ENCODE data around the gene TNFRSF8. TPM values are rescaled to one million over a fixed set of nuclear protein-coding genes. Genes with fewer than 3 reads are reported as not detected.

Gene TNFRSF8
- total and polyA plus RNA-seq, 2 donors (not counting 1 experiment from before 2014, with no cell fraction given): 0.36 to 0.57 TPM

GRCh38 chr1:12081648-12082396 is 18.7 kb downstream of the TNFRSF8 start:
- DNase-seq (no peak), ATAC-seq (ENCODE audit: low read depth) (no peak)
- Histone ChIP-seq H3K4me2 (replicated peaks; ENCODE audit: low read depth, low read length, poor library complexity, severe bottlenecking) (peak overlapping the region; percentile 64), H3K9me3 (ENCODE audit: control extremely low read depth in 1 of 3, control insufficient read depth in 2 of 3, insufficient read depth in 1 of 3, low read length in 2 of 3) (peaks cover 1 to 23% (median 6%) of the 10 kb centered on the region in 3 donors), H3K27ac (ENCODE audit: low read length in 2 of 2) (no peak overlapping the region), H3K27me3 (replicated peaks in 1 of 4; ENCODE audit: control extremely low read depth in 1 of 4, control insufficient read depth in 3 of 4, insufficient read depth in 4 of 4, low read length in 3 of 4) (peaks cover 0 to 4% (median under 1%) of the 10 kb centered on the region in 4 experiments), H3K9ac (ENCODE audit: low read length) (peak overlapping the region; percentile 41), H3K4me1 (ENCODE audit: control insufficient read depth in 2 of 2, insufficient read depth in 2 of 2, low read length in 2 of 2) (peaks cover 15 to 32% of the 10 kb centered on the region in 2 donors), H4K20me1 (ENCODE audit: control insufficient read depth, insufficient read depth, low read length, poor library complexity, severe bottlenecking) (no peaks in the 10 kb centered on the region), H2AFZ (ENCODE audit: insufficient read depth, low read depth, low read length, poor library complexity, severe bottlenecking) (peak overlapping the region; percentile 72), H3K36me3 (replicated peaks in 1 of 2; ENCODE audit: control extremely low read depth in 1 of 2, control insufficient read depth in 1 of 2, extremely low read depth in 1 of 2, insufficient read depth in 2 of 2, low read length in 1 of 2) (no peaks in the 10 kb centered on the region), H3K79me2 (ENCODE audit: control insufficient read depth, insufficient read depth, low read length) (no peaks in the 10 kb centered on the region), H3K4me3 (ENCODE audit: control extremely low read depth in 1 of 5, extremely low read depth in 1 of 5, insufficient read depth in 1 of 5, low read depth in 2 of 5, low read length in 4 of 5) (peak overlapping the region in 3 of 5 experiments; percentile 27 to 44 (median 35))
- H3K27me3 Mint-ChIP-seq: peaks cover 4% of the 10 kb centered on the region
- peak overlapping the region; percentile 7 for H3K4me3 Mint-ChIP-seq
- intact Hi-C loops (cut with micrococcal nuclease): no loop called here
- WGBS (ENCODE audit: insufficient coverage): 40% methylated on average over 5 of the region's 7 CpGs
- TF ChIP-seq CTCF (IDR thresholded peaks at IDR 0.05) (no peak), EZH2 (IDR thresholded peaks at IDR 0.05; ENCODE audit: borderline replicate concordance, insufficient read depth, low read depth, low read length, poor library complexity, severe bottlenecking) (no peak)
- ChIA-PET POLR2A (no interaction called here), CTCF (interaction anchor here (4.3 kb wide), 1 partner anchor 43 kb away, joined by 41 read pairs; no protein-coding TSS in a partner anchor)
- peaks cover 4% of the 10 kb centered on the region for H3K9me3 Mint-ChIP-seq (ENCODE audit: insufficient read depth)
- peaks cover 32% of the 10 kb centered on the region for H3K4me1 Mint-ChIP-seq
- peak overlapping the region; percentile 20 for H3K27ac Mint-ChIP-seq

DNA sequence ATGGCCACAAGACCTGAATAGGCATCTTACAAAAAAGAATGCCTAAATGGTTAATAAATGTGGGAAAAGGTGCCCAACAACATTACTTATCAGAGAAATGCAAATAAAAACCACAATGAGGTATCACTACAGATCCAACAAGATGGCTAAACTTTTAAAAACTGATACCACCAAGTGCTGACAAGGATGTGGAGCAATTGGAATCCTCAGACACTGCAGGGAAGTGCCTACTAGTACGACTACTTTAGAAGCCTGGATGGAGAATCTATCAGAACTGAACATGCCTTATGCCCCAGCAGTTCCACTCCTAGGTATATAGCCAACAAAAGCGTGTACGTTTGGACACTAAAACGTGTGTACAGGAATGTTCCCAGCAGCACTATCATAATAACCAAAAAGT is 19.9 kb downstream of the TNFRSF8 start:
- no peak for DNase-seq
- Mint-ChIP-seq H3K9me3 (ENCODE audit: insufficient read depth) (peaks cover 4% of the 10 kb centered on the region), H3K27ac (no peak overlapping the region), H3K27me3 (peaks cover 1% of the 10 kb centered on the region), H3K4me3 (no peak overlapping the region), H3K4me1 (peaks cover 36% of the 10 kb centered on the region)
- Histone ChIP-seq H3K4me1 (ENCODE audit: control insufficient read depth in 2 of 2, insufficient read depth in 2 of 2, low read length in 2 of 2) (peaks cover 22 to 40% of the 10 kb centered on the region in 2 donors), H3K4me3 (ENCODE audit: control extremely low read depth in 1 of 5, extremely low read depth in 1 of 5, insufficient read depth in 1 of 5, low read depth in 2 of 5, low read length in 4 of 5) (no peak overlapping the region), H3K79me2 (ENCODE audit: control insufficient read depth, insufficient read depth, low read length) (no peaks in the 10 kb centered on the region), H3K9me3 (ENCODE audit: control extremely low read depth in 1 of 3, control insufficient read depth in 2 of 3, insufficient read depth in 1 of 3, low read length in 2 of 3) (peaks cover 1 to 23% (median 6%) of the 10 kb centered on the region in 3 donors), H3K27me3 (replicated peaks in 1 of 4; ENCODE audit: control extremely low read depth in 1 of 4, control insufficient read depth in 3 of 4, insufficient read depth in 4 of 4, low read length in 3 of 4) (peaks cover 0 to 4% (median under 1%) of the 10 kb centered on the region in 4 experiments), H3K4me2 (replicated peaks; ENCODE audit: low read depth, low read length, poor library complexity, severe bottlenecking) (no peak overlapping the region), H3K36me3 (replicated peaks in 1 of 2; ENCODE audit: control extremely low read depth in 1 of 2, control insufficient read depth in 1 of 2, extremely low read depth in 1 of 2, insufficient read depth in 2 of 2, low read length in 1 of 2) (no peaks in the 10 kb centered on the region), H3K9ac (ENCODE audit: low read length) (no peak overlapping the region), H3K27ac (ENCODE audit: low read length in 2 of 2) (no peak overlapping the region), H4K20me1 (ENCODE audit: control insufficient read depth, insufficient read depth, low read length, poor library complexity, severe bottlenecking) (no peaks in the 10 kb centered on the region), H2AFZ (ENCODE audit: insufficient read depth, low read depth, low read length, poor library complexity, severe bottlenecking) (no peak overlapping the region)
- intact Hi-C loops (cut with micrococcal nuclease): no loop called here
- TF ChIP-seq EZH2 (IDR thresholded peaks at IDR 0.05; ENCODE audit: borderline replicate concordance, insufficient read depth, low read depth, low read length, poor library complexity, severe bottlenecking) (no peak), CTCF (IDR thresholded peaks at IDR 0.05) (no peak)
- POLR2A ChIA-PET: interaction anchor here (0.7 kb wide), 1 partner anchor 103 kb away, joined by 5 read pairs; no protein-coding TSS in a partner anchor
- 90% methylated on average over 4 of the region's 4 CpGs for WGBS (ENCODE audit: insufficient coverage)
- CTCF ChIA-PET: no interaction called here
- no peak for ATAC-seq (ENCODE audit: low read depth)
